GM21367 (cell line): ENCODE data around the gene BMS1.
"Not testable (repeated sequence)": the region's sequence is repeated elsewhere in the genome, so short reads cannot be mapped to it uniquely, and the experiment has no call there.

Experiments used
- ATAC-seq: cut with Tn5 transposase; IDR thresholded peaks from one replicate; pipeline ENCODE4 v1.9.1; 2021; ENCODE audit not compliant: unreplicated experiment

The BMS1 gene

DNA sequence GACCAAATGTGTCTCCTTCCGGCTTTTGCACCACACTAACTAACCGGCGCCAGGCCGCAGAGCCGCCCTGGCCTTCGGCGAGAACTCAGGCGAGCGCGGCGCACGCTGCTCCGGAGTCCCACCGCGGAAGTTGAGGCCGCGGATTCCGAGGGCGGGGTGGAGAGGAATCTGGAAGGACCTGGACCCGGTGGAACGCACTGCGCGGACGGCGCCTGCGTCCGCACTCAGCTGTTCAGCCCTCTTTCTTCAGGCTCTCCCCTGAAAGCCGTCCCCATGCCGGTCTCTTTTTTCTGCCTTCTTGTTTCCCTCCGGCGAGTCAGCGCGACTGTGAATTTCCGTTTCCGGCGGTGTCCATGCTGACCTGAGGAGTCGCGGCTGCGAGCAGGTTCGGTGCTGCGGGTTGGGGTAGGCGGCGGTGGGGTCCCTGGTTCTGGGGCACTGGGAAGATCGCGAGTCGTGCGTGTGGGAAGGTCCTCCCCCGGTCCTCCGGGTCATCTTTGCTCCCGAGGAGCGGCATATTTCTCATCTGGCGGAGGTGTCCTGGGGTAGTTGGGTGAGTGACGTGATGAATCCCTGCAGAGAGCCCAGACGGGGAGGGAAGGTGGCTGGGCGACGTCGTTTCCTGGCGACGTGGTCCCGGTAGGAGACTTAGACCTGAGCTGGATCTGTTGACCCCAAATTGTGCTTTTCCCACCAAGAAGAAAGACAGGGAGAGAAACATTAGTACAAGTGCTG lies at the start of gene BMS1:
Gene BMS1, plus strand, starts transcription at position 350 of the 735 bp plus-strand sequence. CDS start 1,600 bp downstream, outside the sequence.
- ATAC-seq = peak; percentile 95

DNA sequence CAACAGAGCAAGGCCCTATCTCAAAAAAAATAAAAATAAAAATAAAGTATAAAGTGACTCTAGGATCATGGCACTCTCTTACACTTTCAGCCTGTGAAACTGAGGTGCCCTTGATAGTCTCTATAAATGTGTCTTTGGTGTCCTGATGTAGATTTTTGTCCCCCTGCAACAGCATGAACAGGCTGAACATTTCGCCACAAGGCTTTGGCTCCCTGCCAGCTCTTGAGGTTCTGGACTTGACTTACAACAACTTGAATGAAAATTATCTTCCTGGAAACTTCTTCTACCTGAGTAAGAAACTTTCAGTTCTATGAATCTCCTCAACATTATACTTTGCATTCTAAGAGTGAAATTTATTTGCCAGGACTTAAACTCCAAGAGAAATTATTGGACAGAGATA lies 48.1 kb upstream of the BMS1 start:
- no peak for ATAC-seq

GRCh38 chr10:42738679-42739078 lies 43.9 kb upstream of the BMS1 start:
- no peak for ATAC-seq

GRCh38 chr10:42741536-42741935 lies 41.1 kb upstream of the BMS1 start:
- ATAC-seq = not testable (repeated sequence)

- ATAC-seq = no peak
Measured at GRCh38 chr10:42743697-42744096, 38.9 kb upstream of the BMS1 start.

GRCh38 chr10:42744134-42744701 lies 38.4 kb upstream of the BMS1 start:
- no peak for ATAC-seq

- no peak for ATAC-seq
Measured at GRCh38 chr10:42753126-42753506, 29.5 kb upstream of the BMS1 start.

GRCh38 chr10:42753507-42754154 lies 29.0 kb upstream of the BMS1 start:
- ATAC-seq = no peak

- ATAC-seq = no peak
Measured at GRCh38 chr10:42754155-42755027, 28.2 kb upstream of the BMS1 start.

DNA sequence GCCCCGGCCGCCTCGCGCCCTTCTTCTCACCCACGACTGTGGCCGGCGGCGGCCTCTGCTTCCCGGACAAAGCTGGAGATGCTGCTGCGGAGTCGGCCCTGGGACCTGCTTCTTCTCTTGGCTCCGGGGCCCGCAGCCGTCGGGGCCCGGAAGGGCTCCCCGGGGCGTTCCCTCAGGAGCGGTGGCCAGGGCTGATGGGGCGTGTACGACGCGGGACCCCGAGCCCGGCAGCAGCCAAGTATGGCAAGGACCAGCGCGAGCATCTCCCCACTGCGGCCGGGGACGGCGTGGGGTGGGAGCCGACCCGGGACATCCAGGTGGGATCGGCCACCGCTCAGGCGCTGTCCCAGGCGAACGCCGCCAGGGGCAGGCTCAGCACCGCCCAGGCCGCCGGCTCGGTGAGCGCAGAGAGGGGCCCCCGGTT lies 27.6 kb upstream of the BMS1 start:
- no peak for ATAC-seq

DNA sequence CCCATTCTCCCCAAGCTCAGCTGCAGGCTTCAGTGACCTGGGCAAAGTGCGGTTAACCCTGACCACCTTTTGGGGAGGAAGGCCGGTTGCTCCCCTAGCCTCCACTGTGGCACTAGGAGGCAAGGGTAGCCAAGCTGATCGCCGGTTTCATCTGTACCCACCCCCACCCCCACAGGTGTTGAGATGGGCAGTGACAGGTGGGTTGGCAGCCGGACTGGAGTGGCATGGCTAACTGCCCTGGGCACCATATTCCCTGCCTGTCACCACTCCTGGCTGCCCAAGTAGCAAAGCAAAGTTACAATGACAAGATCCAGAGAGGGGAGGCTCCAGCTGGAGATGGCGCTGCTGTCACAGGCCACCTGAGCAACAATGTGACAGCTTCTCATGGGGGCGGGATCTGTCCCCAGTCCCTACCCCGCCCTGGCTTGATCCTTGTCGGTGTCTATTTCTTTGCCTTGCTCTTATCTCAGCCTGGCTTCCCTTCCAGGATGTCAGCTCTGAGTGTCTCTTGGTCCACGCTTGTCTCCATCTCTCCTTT lies 27.0 kb upstream of the BMS1 start:
- ATAC-seq = no peak

DNA sequence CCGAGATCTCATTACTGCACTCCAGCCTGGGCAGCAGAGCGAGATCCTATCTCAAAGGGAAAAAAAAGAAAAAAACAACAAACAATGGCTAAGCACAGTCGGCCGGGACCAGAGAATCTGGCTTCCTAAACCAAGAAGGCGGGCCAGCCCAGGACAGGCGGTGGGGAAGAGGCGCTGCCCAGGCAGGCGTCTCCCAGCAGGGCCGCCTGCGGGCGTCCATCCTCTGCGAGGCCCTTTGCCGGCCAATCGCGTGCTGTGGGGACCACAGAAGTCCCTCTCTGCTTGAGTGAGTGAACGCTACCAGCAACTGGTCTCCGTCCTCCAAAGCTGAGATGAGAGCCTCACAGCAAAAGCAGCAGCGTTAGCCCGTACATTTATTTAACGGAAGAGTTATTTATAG lies 14.7 kb upstream of the BMS1 start:
- ATAC-seq = no peak

DNA sequence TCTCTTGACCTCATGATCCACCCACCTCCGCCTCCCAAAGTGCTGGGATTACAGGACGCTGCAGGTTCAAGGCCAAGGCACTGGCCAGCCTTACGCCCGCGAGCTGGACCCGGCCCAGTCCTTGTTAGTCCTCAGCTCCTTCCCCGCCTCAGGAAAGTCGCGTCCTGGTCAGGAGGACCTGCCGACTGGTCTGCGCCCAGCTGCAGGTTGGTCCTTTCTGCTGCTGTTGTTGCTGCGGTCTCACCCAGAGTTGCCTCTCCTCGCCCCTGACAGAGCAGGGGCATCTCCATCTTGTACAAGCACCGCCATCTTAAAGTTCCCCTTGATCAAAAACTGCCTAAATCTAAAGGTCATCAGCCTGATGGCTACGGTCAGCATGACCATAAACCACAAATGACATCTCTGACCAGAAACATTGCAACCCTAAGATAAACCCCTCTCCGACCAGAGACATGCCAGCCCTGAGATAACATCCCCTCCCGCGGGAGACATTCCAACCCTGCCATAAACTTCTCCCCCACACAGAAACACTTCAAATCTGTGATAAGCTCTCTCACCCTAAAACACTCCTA lies 13.9 kb upstream of the BMS1 start:
- ATAC-seq = no peak

DNA sequence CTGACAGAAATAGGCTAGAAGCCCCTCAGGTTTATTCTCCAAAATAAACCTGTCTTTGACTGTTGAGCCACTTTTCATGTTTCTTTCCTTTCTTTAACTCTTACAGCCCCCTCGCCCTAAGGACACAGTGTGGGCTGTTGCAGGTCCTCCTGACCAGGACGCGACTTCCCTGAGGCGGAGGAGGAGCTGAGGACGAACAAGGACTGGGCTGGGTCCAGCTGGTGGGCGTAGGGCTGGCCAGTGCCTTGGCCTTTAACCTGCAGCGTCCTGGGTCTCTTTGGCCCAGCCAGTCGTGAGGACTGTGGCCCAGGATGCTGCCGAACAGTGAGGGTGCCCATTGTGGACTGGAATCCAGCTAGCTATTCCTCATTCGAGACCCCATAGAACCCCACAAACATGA lies 13.4 kb upstream of the BMS1 start:
- no peak for ATAC-seq

DNA sequence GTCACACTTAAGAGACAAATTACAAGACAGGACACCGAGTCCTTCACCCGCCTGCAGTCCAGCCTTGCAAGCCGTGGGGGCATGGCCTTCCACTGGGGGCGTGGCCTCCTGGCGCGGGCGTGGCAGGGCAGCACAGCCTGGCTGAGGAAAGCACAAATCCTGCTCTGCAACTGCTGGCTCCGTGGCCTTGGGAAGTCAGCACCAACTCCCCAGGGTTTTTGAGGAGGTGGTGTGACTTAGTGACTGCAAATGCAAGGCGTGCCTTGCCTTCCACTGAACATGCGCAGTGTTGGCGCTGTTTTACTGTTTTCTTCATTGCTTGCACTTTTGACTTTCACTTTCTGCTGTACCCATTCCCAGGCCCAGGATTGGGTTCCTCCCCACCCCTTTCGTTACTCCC lies 12.9 kb upstream of the BMS1 start:
- no peak for ATAC-seq

GRCh38 chr10:42776681-42777080 lies 5.9 kb upstream of the BMS1 start:
- no peak for ATAC-seq

DNA sequence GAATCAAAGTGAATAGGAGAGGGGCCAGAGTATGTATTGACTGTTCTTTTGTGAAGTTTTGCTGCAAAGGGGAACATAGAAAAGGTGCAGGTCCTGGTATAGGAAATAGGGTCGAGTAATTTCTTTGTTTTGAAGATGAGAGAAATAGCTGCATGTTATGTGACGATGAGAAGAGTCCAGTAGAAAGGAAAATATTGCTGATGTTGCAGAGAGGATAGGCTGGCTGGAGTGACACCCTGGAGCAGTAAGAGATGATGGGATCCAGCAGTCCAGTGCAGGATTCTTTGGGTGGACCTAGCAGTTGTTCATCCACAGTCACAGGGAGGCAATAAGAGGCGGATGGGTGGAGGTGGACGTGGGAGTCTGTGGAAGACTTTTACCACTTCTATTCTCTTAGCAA lies 2.1 kb upstream of the BMS1 start:
- no peak for ATAC-seq

DNA sequence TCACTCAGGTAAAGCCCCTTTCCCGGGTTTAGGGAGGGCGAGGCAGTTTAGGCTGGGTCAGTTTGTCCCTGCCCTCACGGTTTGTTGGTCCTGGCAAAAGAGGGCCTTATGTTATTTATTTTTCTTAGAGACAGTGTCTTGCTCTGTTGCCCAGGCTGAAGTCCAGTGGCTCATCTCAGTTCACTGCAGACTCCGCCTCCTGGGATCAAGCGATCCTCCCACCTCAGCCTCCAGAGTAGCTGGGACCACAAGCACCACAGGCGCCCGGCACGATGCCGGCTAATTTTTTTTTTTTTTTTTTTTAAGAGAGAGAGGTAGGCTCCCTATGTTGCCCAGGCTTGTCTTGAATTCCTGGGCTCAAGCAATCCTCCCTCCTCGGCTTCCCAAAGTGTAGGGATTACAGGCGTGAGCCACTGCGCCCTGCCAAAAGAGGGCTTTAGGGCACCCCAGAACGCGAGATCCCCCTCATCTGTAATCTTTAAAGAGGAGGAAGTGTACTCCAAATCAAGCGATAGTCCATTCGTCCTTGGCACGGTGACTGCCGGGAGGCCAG lies 626 bp upstream of the BMS1 start:
- no peak for ATAC-seq

DNA sequence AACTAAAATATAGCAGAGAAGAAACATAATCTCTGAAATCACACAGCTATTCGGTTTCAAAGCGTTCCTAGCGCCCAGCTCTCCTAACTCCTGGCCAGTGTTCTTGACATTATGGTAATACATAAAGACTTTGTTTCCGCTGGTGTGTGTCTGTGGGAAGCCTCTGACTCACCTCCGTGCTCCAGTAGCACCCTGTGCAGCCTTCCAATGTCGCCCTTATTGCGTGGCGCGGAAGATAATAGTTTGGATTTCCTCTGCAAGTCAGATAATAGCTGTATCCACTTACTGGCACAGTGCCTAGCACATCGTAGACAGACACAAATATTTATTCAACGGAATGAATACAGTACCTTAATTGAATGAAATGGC lies 570 bp downstream of the BMS1 start:
- ATAC-seq = no peak

DNA sequence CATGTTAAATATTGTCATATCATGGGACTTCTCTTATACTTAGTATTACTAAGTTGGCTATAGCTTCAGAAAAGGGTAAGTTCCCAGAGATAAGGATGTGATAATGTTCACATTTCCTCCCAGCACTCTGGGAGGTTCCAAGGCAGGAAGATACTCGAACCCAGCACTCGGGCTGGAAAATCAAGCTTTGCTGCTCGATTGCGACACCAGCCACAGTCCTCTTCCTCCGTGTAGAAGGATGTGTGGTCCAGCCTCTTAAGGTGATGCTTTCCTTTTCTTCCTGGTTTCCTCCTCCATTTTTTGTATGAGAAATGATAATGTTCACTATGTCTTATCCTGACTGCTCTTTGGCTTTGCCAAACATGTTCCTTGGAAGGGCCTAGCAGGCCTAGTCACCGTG lies 3.2 kb downstream of the BMS1 start:
- no peak for ATAC-seq

GRCh38 chr10:42790835-42791234 lies 8.2 kb downstream of the BMS1 start:
- no peak for ATAC-seq
